Natural killer cell (primary cell): ENCODE measurements around the gene TBR1. TPM values are rescaled to one million over a fixed set of nuclear protein-coding genes. Genes with fewer than 3 reads are reported as not detected.

ENCODE experiments used
- ATAC-seq, 3 donors: fragments of 150-1000 bp in 2 of 3; fragments of 200-7000 bp in 1 of 3; cut with Tn5 transposase; 1 replicate in 1 of 3; 2 replicates in 2 of 3; pipeline ENCODE4 v1.10.0; 2021; ENCODE audit warnings: mild to moderate bottlenecking in 2 of 3, moderate library complexity in 2 of 3
- DNase-seq, 2 donors: peaks; one replicate each; pipeline versions ENCODE4 v3.0.0 to v3.0.0-alpha.2; 2013 to 2021; ENCODE audit warnings: mixed read lengths in 1 of 2
- H3K27ac ChIP-seq: one replicate; pipeline ENCODE4 v1.5.1; 2013; ENCODE audit warnings: mild to moderate bottlenecking, low read length
- H3K27me3 ChIP-seq: one replicate; pipeline ENCODE4 v1.6.1; 2013; ENCODE audit warnings: low read length; ENCODE audit not compliant: control insufficient read depth, insufficient read depth
- H3K36me3 ChIP-seq: one replicate; pipeline ENCODE4 v1.6.1; 2013; ENCODE audit warnings: low read length; ENCODE audit not compliant: control insufficient read depth, insufficient read depth
- H3K4me1 ChIP-seq: one replicate; pipeline ENCODE4 v1.6.1; 2013; ENCODE audit warnings: low read length; ENCODE audit not compliant: control insufficient read depth, insufficient read depth
- H3K4me3 ChIP-seq: one replicate; pipeline ENCODE4 v1.5.1; 2013; ENCODE audit warnings: low read length
- H3K9me3 ChIP-seq: one replicate; pipeline ENCODE4 v1.6.1; 2013; ENCODE audit warnings: low read length; ENCODE audit not compliant: control insufficient read depth, insufficient read depth
- H3K27ac Mint-ChIP-seq, 2 donors: one replicate each; pipeline ENCODE4 v1.8.0; 2022; ENCODE audit warnings: mild to moderate bottlenecking in 2 of 2, mixed read lengths in 2 of 2, moderate library complexity in 1 of 2
- H3K27me3 Mint-ChIP-seq, 2 donors: one replicate each; pipeline ENCODE4 v1.8.0; 2022; ENCODE audit warnings: low read depth in 2 of 2, mixed read lengths in 2 of 2
- H3K36me3 Mint-ChIP-seq: one replicate; pipeline ENCODE4 v1.8.0; 2022; ENCODE audit warnings: mixed read lengths
- H3K4me1 Mint-ChIP-seq, 2 donors: one replicate each; pipeline ENCODE4 v1.8.0; 2022; ENCODE audit warnings: mixed read lengths in 2 of 2
- H3K4me3 Mint-ChIP-seq: one replicate; pipeline ENCODE4 v1.8.0; 2022; ENCODE audit warnings: mild to moderate bottlenecking, moderate library complexity, mixed read lengths
- H3K9me3 Mint-ChIP-seq, 2 donors: one replicate each; pipeline ENCODE4 v1.8.0; 2022; ENCODE audit warnings: mixed read lengths in 2 of 2
- CTCF ChIP-seq: fragments of 200-600 bp; IDR thresholded peaks from one replicate; pipeline ENCODE4 v1.8.0; 2022; ENCODE audit warnings: antibody characterized with exemption
- WGBS: methylation state at CpG from one replicate; pipeline ENCODE4 v1.1.7; 2013; ENCODE audit warnings: missing lambda C conversion rate; ENCODE audit not compliant: insufficient coverage; 5-methylcytosine and 5-hydroxymethylcytosine counted together
- intact Hi-C: fragments of 100-400 bp; cut with micrococcal nuclease; formaldehyde crosslinking; loops from one replicate; pipeline ENCODE4 v1.14.2; 2022
- total RNA-seq, 4 donors: library from RNA; stranded (reverse); fragments of 120-200 nt in 1 of 4; gene quantifications; one replicate each; pipeline versions ENCODE4 v1.2.3 to v1.2.4, GENCODE V29; 2013 to 2022

Gene TBR1
- total RNA-seq, 3 donors from 2014 or later (not counting 1 experiment from before 2014, with no cell fraction given), result not detected

GRCh38 chr2:161438598-161438997 is 22.5 kb downstream of the TBR1 start:
- no peak overlapping the region for H3K4me3 ChIP-seq
- H3K4me1 ChIP-seq, result no peaks in the 10 kb centered on the region
- no peaks in the 10 kb centered on the region for H3K36me3 ChIP-seq
- peaks cover 17 to 37% of the 10 kb centered on the region in 2 donors for H3K27me3 Mint-ChIP-seq
- no peaks in the 10 kb centered on the region for H3K36me3 Mint-ChIP-seq
- H3K9me3 ChIP-seq, result no peaks in the 10 kb centered on the region
- intact Hi-C loops, result no loop called here
- H3K27ac ChIP-seq, result no peak overlapping the region
- ATAC-seq (no peak), DNase-seq (no peak)
- H3K27ac Mint-ChIP-seq, result no peak overlapping the region
- H3K27me3 ChIP-seq, result peaks cover 3% of the 10 kb centered on the region
- peaks cover 0 to 2% of the 10 kb centered on the region in 2 donors for H3K9me3 Mint-ChIP-seq
- 77% methylated on average over 2 of the region's 2 CpGs for WGBS
- no peaks in the 10 kb centered on the region for H3K4me1 Mint-ChIP-seq
- H3K4me3 Mint-ChIP-seq, result no peak overlapping the region
- TF ChIP-seq CTCF, result no peak

GRCh38 chr2:161445097-161445496 is 29.0 kb downstream of the TBR1 start:
- Histone ChIP-seq H3K9me3 (no peaks in the 10 kb centered on the region), H3K27me3 (peaks cover 4% of the 10 kb centered on the region), H3K4me3 (no peak overlapping the region), H3K36me3 (no peaks in the 10 kb centered on the region), H3K27ac (no peak overlapping the region), H3K4me1 (no peaks in the 10 kb centered on the region)
- 91% methylated on average over 12 of the region's 12 CpGs for WGBS
- TF ChIP-seq CTCF, result no peak
- DNase-seq (no peak), ATAC-seq (no peak)
- Mint-ChIP-seq H3K4me3 (no peak overlapping the region), H3K4me1 (no peaks in the 10 kb centered on the region), H3K27me3 (peaks cover 7 to 8% of the 10 kb centered on the region in 2 donors), H3K9me3 (no peaks in the 10 kb centered on the region), H3K27ac (no peak overlapping the region), H3K36me3 (no peaks in the 10 kb centered on the region)
- intact Hi-C loops, result no loop called here

- H3K27me3 ChIP-seq, result peaks cover 4% of the 10 kb centered on the region
- no peaks in the 10 kb centered on the region for H3K4me1 ChIP-seq
- no peak overlapping the region for H3K27ac Mint-ChIP-seq
- peaks cover 7 to 8% of the 10 kb centered on the region in 2 donors for H3K27me3 Mint-ChIP-seq
- DNase-seq, result no peak
- ATAC-seq, result no peak
- no peaks in the 10 kb centered on the region for H3K4me1 Mint-ChIP-seq
- H3K36me3 ChIP-seq, result no peaks in the 10 kb centered on the region
- H3K36me3 Mint-ChIP-seq, result no peaks in the 10 kb centered on the region
- intact Hi-C loops, result no loop called here
- no peak overlapping the region for H3K4me3 Mint-ChIP-seq
- H3K27ac ChIP-seq, result no peak overlapping the region
- no peak overlapping the region for H3K4me3 ChIP-seq
- no peak for TF ChIP-seq CTCF
- H3K9me3 Mint-ChIP-seq, result no peaks in the 10 kb centered on the region
- H3K9me3 ChIP-seq, result no peaks in the 10 kb centered on the region
Observed at GRCh38 chr2:161448431-161448830, 32.3 kb downstream of the TBR1 start.

GRCh38 chr2:161471631-161472030 is 55.5 kb downstream of the TBR1 start:
- no peaks in the 10 kb centered on the region for H3K4me1 ChIP-seq

More at GRCh38 chr2:161471631-161472030, 55.5 kb downstream of the TBR1 start:
- no peak for TF ChIP-seq CTCF
- Histone ChIP-seq H3K27ac (no peak overlapping the region), H3K4me3 (no peak overlapping the region), H3K36me3 (no peaks in the 10 kb centered on the region), H3K27me3 (no peaks in the 10 kb centered on the region), H3K9me3 (no peaks in the 10 kb centered on the region)
- DNase-seq, result no peak
- H3K4me1 Mint-ChIP-seq, result no peaks in the 10 kb centered on the region
- H3K4me3 Mint-ChIP-seq, result no peak overlapping the region
- 100% methylated on average over 1 of the region's 2 CpGs for WGBS
- peaks cover 0 to 3% of the 10 kb centered on the region in 2 donors for H3K9me3 Mint-ChIP-seq
- no peaks in the 10 kb centered on the region for H3K36me3 Mint-ChIP-seq
- intact Hi-C loops, result no loop called here
- peaks cover 3 to 16% of the 10 kb centered on the region in 2 donors for H3K27me3 Mint-ChIP-seq
- H3K27ac Mint-ChIP-seq, result no peak overlapping the region
- no peak for ATAC-seq
